KMS-11 (cell line): ENCODE results near the gene GRID1.

Experiments used
- H2AFZ ChIP-seq: fragments of 200-600 bp; sonication (generic); 2 replicates; pipeline ENCODE4 v1.6.1; 2016; ENCODE audit warnings: antibody characterized with exemption, mixed run types, low read depth
- H3K27ac ChIP-seq: fragments of 200-600 bp; sonication (generic); 2 replicates; pipeline ENCODE4 v1.6.1; 2016; ENCODE audit warnings: mild to moderate bottlenecking, mixed run types
- H3K27me3 ChIP-seq: fragments of 200-600 bp; sonication (generic); 2 replicates; pipeline ENCODE4 v1.6.1; 2017; ENCODE audit warnings: mild to moderate bottlenecking, low read depth, mixed run types, moderate library complexity; ENCODE audit not compliant: insufficient read depth
- H3K36me3 ChIP-seq: fragments of 200-600 bp; sonication (generic); 2 replicates; pipeline ENCODE4 v1.6.1; 2017; ENCODE audit warnings: mild to moderate bottlenecking, mixed run types; ENCODE audit not compliant: insufficient read depth
- H3K4me1 ChIP-seq: fragments of 200-600 bp; sonication (generic); 2 replicates; pipeline ENCODE4 v1.6.1; 2016; ENCODE audit warnings: mild to moderate bottlenecking, low read depth, mixed run types; ENCODE audit not compliant: poor library complexity, severe bottlenecking
- H3K4me2 ChIP-seq: fragments of 200-600 bp; sonication (generic); 2 replicates; pipeline ENCODE4 v1.7.0; 2016; ENCODE audit warnings: mild to moderate bottlenecking, mixed run types
- H3K4me3 ChIP-seq: fragments of 200-600 bp; sonication (generic); IDR thresholded peaks from 2 replicates; pipeline ENCODE4 v1.6.1; 2017; ENCODE audit warnings: low read depth, low read length, mixed read lengths; ENCODE audit not compliant: insufficient read depth
- H3K79me2 ChIP-seq: fragments of 200-600 bp; sonication (generic); 2 replicates; pipeline ENCODE4 v1.6.1; 2016; ENCODE audit warnings: low read depth, mixed run types; ENCODE audit not compliant: insufficient read depth
- H3K9ac ChIP-seq: fragments of 200-600 bp; sonication (generic); 2 replicates; pipeline ENCODE4 v1.6.1; 2016; ENCODE audit warnings: mild to moderate bottlenecking, mixed run types
- H4K20me1 ChIP-seq: fragments of 200-600 bp; sonication (generic); 2 replicates; pipeline ENCODE4 v1.6.1; 2016; ENCODE audit warnings: mild to moderate bottlenecking, mixed run types; ENCODE audit not compliant: insufficient read depth
- CTCF ChIP-seq: fragments of 200-600 bp; sonication (generic); conservative IDR thresholded peaks from 2 replicates; pipeline ENCODE4 v1.6.1; 2017; ENCODE audit warnings: low read depth, mild to moderate bottlenecking, antibody characterized with exemption, low read length, moderate library complexity, mixed read lengths

The GRID1 gene

GRCh38 chr10:85655411-85655810 is 711.2 kb downstream of the GRID1 start:
- Histone ChIP-seq H4K20me1 (no peaks in the 10 kb centered on the region), H3K4me3 (no peak overlapping the region), H3K27me3 (no peaks in the 10 kb centered on the region), H2AFZ (no peak overlapping the region), H3K79me2 (no peaks in the 10 kb centered on the region), H3K4me1 (no peaks in the 10 kb centered on the region), H3K27ac (no peak overlapping the region), H3K9ac (no peak overlapping the region), H3K4me2 (no peak overlapping the region), H3K36me3 (no peaks in the 10 kb centered on the region)
- TF ChIP-seq CTCF = no peak

GRCh38 chr10:85651497-85651882 is 715.1 kb downstream of the GRID1 start:
- no peak overlapping the region for H3K4me2 ChIP-seq
- no peaks in the 10 kb centered on the region for H3K4me1 ChIP-seq
- no peaks in the 10 kb centered on the region for H3K79me2 ChIP-seq

GRCh38 chr10:85650791-85651496 is 715.7 kb downstream of the GRID1 start:
- Histone ChIP-seq H3K9ac (no peak overlapping the region), H3K79me2 (no peaks in the 10 kb centered on the region), H3K36me3 (no peaks in the 10 kb centered on the region), H4K20me1 (no peaks in the 10 kb centered on the region), H3K27ac (no peak overlapping the region), H3K4me2 (no peak overlapping the region), H3K4me3 (no peak overlapping the region), H2AFZ (no peak overlapping the region), H3K27me3 (no peaks in the 10 kb centered on the region), H3K4me1 (no peaks in the 10 kb centered on the region)
- no peak for TF ChIP-seq CTCF

More at GRCh38 chr10:85651497-85651882, 715.1 kb downstream of the GRID1 start:
- no peak for TF ChIP-seq CTCF
- Histone ChIP-seq H4K20me1 (no peaks in the 10 kb centered on the region), H3K9ac (no peak overlapping the region), H2AFZ (no peak overlapping the region), H3K27me3 (no peaks in the 10 kb centered on the region), H3K27ac (no peak overlapping the region), H3K36me3 (no peaks in the 10 kb centered on the region), H3K4me3 (no peak overlapping the region)

GRCh38 chr10:85649461-85649860 is 717.1 kb downstream of the GRID1 start:
- Histone ChIP-seq H3K36me3 (no peaks in the 10 kb centered on the region), H3K27me3 (no peaks in the 10 kb centered on the region), H2AFZ (no peak overlapping the region), H3K9ac (no peak overlapping the region), H4K20me1 (no peaks in the 10 kb centered on the region), H3K4me2 (no peak overlapping the region), H3K79me2 (no peaks in the 10 kb centered on the region), H3K4me3 (no peak overlapping the region), H3K4me1 (no peaks in the 10 kb centered on the region), H3K27ac (no peak overlapping the region)
- TF ChIP-seq CTCF = no peak
